ENCODE measurements around the gene UBN2.
"Not testable (repeated sequence)": the region's sequence is repeated elsewhere in the genome, so short reads cannot be mapped to it uniquely, and the experiment has no call there.

UBN2 gene

DNA sequence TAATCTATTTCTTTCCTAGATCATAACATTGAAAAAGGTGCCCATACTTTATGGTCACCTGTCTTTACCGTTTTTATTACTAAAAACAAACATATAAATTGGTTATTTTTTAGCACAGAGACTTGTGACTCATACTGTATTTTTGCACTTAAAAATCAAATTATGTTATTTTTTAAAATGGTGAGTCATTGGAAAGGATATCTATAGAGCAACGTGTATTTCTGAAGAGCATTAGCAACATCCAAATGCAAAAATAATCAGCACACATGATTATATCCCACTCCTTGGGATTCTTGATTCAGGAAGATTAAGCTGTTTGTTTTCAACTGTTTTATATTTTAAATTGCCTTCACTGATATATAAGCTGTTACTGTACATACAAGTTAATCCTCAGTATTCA is 69.4 kb downstream of the UBN2 start:
- DNase-seq, result no peak

- DNase-seq, result no peak
These were observed 73.5 kb downstream of the UBN2 start for GRCh38 chr7:139304517-139304916.

GRCh38 chr7:139317939-139318505 is 87.0 kb downstream of the UBN2 start:
- DNase-seq, result no peak

GRCh38 chr7:139321071-139321745 is 90.2 kb downstream of the UBN2 start:
- peak; percentile 13 for DNase-seq

DNA sequence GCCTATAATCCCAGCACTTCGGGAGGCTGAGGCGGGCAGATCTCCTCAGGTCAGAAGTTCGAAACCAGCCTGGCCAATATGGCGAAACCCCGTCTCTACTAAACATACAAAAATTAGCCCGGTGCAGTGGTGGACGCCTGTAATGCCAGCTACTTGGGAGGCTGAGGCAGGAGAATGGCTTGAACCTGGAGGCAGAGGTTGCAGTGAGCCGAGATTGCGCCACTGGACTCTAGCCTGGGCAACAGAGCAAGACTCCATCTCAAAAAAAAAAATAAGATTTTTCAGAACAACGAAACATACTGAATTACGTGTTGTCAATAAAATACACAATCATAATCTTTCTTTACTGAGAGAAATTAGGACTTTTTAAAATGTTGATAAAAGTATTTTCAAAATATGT is 93.7 kb downstream of the UBN2 start:
- DNase-seq, result not testable (repeated sequence)

DNA sequence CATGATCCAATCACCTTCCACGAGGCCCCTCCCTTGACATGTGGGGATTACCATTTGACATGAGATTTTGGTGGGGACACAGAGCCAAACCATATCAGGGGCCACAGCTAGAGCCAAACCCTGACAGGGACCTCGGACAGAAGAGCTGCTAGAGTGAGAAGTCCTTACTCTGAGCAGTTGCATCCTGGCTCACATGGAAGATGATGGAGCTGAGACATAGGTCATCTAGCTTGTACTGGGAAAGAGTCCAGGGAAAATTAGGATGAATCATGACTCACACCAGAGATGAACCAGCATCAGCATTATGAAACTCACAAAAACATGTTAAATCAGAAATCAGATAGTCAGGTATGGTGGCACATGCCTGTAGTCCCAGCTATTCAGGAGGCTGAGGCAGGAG is 97.3 kb downstream of the UBN2 start:
- peak; percentile 86 for DNase-seq

DNA sequence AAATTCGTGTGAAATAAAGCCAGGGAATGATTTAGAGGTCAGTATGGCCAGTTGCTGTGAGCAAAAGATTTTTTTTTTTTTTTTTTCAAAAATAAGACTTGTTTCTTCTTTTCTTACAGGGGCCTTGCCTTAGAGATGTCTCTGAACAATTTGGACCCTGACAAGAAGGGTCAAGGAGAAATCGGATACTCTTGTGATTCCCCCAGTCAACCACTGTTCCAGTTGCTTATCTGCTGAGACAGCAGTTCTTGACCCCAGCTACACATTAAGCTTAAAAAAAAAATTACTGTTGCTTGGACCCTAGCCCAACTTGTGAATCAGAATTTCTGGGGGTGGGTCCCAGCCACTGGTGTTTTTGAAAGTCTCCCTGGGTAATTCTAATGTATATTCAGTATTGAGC is 98.1 kb downstream of the UBN2 start:
- peak; percentile 1 for DNase-seq

DNA sequence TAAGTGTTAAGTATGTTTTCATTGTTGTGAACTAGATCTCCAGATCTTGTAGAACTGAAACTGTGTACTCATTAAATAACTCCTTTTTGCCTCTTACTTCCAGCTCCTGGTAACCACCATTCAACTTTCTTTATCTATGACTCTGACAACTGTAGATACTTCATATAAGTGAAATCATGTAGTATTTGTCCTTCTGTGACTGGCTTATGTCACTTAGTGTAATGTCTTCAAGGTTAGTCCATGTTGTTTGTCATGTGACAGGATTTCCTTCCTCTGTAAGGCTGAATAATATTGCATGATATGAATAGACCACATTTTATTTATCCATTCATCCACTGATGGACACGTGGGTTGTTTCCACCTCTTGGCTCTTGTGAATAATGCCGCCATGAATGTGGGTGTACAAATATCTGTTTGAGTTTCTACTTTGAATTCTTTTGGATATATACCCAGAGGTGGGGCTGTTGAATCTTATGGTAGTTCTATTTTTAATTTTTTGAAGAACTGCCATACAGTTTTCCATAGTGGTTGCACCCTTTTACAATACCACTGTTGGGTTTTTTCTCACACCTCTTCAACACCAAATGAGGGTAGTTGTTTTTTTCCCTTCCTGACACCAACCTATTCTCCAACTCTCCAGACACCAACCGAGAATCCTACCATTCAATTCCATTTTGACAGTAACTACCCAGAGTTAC is 99.4 kb downstream of the UBN2 start:
- DNase-seq, result no peak

- no peak for DNase-seq
These were observed 101.8 kb downstream of the UBN2 start for GRCh38 chr7:139332697-139333359.

GRCh38 chr7:139333443-139333842 is 102.4 kb downstream of the UBN2 start:
- not testable (repeated sequence) for DNase-seq

- DNase-seq, result no peak
These were observed 103.5 kb downstream of the UBN2 start for GRCh38 chr7:139334399-139335150.

DNA sequence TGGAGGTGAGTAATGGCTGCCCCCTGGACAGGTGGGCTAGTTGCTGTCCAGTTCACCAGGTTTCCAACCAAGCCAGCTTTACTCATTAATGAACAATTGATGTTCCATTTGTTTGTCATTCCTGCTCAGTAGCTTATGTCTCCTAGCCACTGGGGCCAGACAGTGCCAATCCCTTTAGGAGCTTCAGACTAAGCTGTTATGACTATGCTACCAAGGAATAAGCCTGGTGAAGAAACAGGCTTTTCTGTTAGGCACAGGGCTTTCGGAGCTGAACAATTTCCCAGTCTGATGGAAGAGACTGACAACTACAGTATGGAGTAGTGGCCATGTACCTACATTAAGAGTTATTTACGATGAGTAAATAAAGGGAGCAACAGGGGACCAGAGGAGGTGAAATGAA is 108.0 kb downstream of the UBN2 start:
- no peak for DNase-seq

GRCh38 chr7:139339698-139340036 is 108.6 kb downstream of the UBN2 start:
- DNase-seq, result no peak

DNA sequence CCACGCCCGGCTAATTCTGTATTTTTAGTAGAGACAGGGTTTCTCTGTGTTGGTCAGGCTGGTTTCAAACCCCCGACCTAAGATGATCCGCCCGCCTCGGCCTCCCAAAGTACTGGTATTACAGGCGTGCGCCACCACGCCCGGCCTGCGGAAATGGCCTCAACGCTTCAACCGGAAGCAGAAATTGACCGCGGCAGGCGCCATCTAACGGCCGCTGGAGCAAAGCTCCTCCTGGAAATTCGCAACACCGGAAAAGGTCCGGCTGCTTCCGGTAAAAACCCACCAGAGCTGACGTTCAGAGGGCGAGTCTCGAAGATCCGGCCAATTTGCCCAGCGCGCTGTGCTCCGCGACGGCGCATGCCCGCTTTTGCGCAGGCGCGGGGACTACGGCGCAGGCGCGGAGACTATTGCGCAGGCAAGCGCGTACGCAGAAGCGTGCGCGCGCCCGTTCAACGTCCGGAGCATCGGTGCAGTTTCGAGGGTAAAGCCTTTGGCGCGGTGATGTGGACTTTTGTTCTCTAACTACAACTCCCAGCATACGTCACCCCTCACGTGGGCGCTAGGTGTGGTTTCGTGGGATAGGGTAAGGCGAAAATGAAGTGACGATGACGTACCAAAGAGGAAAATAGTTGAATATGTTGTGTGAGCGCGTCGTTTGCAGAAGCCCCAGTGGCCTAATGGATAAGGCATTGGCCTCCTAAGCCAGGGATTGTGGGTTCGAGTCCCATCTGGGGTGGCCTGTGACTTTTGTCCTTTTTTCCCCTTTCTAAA is 109.2 kb downstream of the UBN2 start:
- peak; percentile 100 for DNase-seq

GRCh38 chr7:139340808-139341057 is 109.7 kb downstream of the UBN2 start:
- DNase-seq, result no peak

GRCh38 chr7:139341058-139341775 is 110.2 kb downstream of the UBN2 start, which contains the start of gene FMC1:
FMC1 (plus strand) TSS chr7:139341337; CDS start chr7:139341385, 48 bp downstream.
- peak; percentile 91 for DNase-seq

DNA sequence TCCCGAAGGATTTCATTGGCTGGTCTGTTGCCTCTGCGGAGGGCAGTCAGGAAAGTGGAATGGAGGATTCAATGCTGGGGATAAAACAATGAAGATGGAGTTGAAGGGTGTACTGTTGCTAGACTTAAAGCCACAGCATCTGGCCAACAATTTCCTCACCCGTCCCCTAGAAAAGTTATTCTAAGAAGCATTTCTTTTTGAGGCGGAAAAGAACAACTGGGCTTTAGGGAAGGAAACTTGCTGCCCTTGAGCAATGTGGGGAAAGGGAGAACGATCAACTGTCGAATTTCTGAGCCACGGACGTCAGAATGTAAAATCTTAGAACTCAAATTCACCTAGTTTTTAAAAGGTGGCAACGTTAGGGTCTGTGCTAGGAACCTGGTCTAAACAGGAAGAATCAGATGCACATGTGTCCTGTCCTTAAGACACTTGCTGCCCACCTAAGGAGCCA is 110.8 kb downstream of the UBN2 start:
- no peak for DNase-seq

GRCh38 chr7:139345042-139345441 is 114.0 kb downstream of the UBN2 start:
- no peak for DNase-seq

GRCh38 chr7:139351027-139351426 is 120.0 kb downstream of the UBN2 start:
- DNase-seq, result no peak

DNA sequence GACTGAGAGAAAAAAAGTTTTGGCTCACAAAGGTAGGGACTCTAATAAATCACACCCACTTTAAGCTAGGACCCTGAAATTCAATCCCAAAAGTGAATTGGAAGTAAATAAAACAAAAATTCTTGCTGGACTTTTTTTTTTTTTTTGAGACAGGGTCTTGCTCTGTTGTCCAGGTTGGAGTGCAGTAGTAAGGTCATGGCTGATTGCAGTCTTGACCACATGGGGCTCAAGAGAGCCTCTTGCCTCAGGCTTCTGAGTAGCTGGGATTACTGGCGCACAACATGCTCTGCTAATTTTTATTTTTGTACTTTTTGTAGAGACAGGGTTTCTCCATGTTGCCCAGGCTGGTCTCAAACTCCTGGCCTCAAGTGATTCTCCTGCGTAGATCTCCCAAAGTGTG is 123.7 kb downstream of the UBN2 start:
- DNase-seq, result no peak

GRCh38 chr7:139355320-139355719 is 124.3 kb downstream of the UBN2 start:
- no peak for DNase-seq

Measured in fibroblast of upper back skin (primary cell).